Omental fat pad (tissue), 4 donors: Measurements from ENCODE around the gene NEK7. TPM values are rescaled to one million over a fixed set of nuclear protein-coding genes. Genes with fewer than 3 reads are reported as not detected.

Experiments used
- ATAC-seq: fragments of 150-250 bp; one replicate; pipeline ENCODE4 v1.9.1; 2016; ENCODE audit warnings: mild to moderate bottlenecking, moderate library complexity; ENCODE audit not compliant: low FRiP score
- DNase-seq: peaks from one replicate; pipeline ENCODE4 v3.0.0-alpha.2; 2019; ENCODE audit warnings: low spot score
- total RNA-seq, 4 donors: library from RNA; depleted of rRNA; stranded (reverse); fragments of >200 nt; gene quantifications; one replicate each; pipeline ENCODE4 v1.1.0, GENCODE V29; 2016
- TF ChIP-seq, protein P1 (sequence below), 3 donors: fragments of 450-650 bp; IDR thresholded peaks; one replicate each; pipeline ENCODE4 v1.5.1; 2016 to 2017; ENCODE audit warnings: antibody characterized with exemption in 3 of 3, mild to moderate bottlenecking in 3 of 3, moderate library complexity in 2 of 3

Gene NEK7
- total RNA-seq, 4 donors from 2014 or later = 75.0 to 115 (median 89.9) TPM

DNA sequence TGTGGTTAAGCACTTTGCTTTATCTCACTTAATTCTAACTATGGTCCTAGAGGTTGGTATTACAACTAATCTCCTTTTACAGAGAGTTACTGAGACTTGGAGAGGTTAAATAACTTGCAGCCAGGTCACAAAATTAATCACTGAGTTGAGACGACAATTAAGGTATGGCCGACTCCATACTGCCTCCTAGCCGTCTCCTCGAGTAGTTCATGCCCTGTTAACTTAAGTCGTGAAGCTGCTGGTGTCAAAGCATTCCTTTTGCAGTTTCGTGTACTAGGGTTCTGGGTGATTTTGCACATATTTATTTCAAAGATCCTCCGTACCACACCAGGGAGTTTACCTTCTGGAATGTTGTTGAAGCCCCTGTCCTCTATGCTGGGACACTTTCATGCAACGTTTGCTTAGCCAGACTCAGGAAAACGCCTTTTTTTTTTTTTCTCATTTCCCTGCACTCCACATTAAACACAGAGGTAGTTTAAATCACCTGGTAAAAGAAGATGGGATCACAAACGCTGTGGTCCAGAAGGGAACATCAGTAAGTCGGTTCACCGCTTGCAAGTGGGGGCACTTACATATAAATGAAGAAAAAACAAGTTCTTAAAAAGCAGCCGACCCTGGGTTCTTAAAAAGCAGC lies 570 bp upstream of the NEK7 start:
- DNase-seq (peak; percentile 58), ATAC-seq (peak; percentile 21)
- TF ChIP-seq, protein P1, sequence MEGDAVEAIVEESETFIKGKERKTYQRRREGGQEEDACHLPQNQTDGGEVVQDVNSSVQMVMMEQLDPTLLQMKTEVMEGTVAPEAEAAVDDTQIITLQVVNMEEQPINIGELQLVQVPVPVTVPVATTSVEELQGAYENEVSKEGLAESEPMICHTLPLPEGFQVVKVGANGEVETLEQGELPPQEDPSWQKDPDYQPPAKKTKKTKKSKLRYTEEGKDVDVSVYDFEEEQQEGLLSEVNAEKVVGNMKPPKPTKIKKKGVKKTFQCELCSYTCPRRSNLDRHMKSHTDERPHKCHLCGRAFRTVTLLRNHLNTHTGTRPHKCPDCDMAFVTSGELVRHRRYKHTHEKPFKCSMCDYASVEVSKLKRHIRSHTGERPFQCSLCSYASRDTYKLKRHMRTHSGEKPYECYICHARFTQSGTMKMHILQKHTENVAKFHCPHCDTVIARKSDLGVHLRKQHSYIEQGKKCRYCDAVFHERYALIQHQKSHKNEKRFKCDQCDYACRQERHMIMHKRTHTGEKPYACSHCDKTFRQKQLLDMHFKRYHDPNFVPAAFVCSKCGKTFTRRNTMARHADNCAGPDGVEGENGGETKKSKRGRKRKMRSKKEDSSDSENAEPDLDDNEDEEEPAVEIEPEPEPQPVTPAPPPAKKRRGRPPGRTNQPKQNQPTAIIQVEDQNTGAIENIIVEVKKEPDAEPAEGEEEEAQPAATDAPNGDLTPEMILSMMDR (IDR thresholded peaks at IDR 0.05) = no peak

DNA sequence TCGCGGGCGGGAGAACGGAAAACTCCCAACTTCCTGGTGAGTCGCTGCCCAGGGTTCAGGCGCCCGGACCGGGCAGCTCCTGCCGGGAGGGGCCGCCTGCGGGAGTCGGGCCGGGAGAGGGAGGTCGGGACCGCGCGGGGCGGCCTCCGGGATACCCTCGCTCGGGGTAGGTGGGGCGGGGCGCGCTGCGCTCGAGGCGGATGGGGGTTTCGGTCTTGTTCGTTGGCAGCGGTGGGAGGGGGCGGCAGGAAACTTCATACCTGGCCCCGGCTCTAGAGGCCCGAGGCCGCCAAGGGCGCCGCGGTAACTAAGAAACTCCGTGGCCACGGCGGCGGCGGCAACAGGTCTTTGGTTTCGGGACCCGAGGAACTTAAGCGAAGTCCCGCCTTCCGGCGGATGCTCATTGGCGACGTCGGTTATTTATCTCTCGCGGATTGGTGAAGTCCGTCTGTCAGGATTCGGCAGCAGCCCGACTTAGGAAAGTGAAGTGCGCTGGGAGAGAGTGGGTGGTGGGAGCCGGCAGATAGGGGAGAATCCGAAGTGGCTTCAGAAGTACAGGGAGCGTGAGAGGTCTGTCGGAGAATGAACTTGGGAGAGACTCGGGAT lies 546 bp downstream of the NEK7 start:
- DNase-seq = peak; percentile 52
- TF ChIP-seq, protein P1 (IDR thresholded peaks at IDR 0.05) = no peak
- ATAC-seq = peak; percentile 79

DNA sequence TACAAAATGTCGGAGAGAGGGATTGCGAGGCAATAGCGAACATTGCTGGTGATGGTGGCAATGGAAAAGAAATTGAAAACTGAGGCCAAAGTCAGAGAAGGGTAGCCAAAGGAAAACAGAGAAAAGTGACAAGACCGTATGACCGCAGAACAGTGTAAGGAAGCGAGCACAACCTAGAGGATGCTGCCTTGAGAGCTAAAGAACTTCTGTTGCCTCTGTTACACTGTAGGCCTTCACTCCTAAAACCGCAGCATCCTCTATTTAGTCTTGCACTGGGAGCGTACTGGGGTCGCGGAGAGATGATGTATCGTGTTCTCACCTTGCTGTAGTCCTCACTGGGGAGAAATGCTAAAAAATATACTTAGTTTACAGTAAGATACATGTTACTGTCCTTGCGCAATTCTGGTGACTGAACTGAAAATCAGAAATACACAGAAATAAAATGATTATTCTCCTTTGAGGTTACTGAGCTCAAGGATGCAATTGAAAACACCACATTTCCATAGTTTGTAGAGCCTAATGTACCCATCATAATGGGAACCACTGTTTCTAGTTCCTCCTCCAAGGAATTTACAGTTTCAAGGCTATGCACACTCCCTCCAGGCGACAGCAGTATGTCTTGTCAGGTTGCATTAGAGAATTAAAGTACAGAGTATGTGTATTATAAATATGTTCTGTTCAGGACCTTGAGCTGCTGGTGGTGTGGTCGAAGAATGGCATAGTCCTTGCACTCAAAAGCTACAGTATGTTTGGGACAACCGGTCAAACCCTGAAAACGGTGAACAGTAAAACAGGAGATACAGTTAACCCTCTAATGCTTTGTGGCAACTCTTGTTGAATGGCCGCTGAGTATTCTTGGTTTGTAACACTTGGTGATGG lies 1.3 kb downstream of the NEK7 start:
- DNase-seq (no peak), ATAC-seq (no peak)
- TF ChIP-seq, protein P1 (IDR thresholded peaks at IDR 0.05) = no peak

DNA sequence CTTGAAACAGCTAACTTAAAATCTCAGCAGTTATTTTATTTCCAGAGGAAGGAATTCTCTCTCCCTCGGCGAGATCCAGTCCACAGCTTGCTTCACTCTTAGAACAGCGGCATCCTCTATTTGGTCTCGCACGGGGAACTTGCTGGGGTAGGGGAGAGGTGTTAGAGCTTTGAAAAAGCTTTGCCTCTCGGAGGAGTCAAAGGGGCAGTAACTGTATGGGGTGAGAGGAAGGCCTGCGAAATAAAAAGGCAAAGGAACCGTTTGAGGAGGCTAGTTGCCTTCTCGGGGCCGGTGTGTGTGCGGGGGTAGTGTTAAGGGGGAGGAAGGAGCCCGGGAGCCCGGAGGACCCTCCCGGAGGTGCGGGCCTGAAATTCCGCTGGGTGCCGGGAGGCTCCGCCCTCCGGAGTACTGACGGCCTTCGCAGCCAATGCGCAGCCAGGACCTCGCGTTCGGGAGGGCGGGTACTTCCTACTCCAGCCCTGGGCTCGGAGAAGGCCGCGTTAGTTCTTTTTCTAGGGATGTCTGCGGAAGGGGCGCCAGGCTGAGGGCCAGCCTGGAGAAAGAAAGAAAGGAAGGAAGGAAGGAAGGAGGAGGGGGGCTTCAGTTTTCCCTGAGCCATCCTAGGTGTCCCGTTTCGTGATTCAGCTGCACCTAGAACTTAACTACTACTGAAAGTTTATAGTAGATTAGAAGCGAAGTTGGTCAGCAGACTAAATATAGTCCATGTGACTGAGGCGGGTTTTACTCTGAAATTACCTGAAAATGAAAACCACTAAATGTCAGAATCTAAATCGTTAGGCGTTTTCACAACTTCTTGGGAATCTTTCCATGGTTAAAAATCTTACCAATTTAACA lies 2.2 kb downstream of the NEK7 start:
- ATAC-seq (peak; percentile 86), DNase-seq (peak; percentile 74)
- TF ChIP-seq, protein P1 (IDR thresholded peaks at IDR 0.05) = no peak

DNA sequence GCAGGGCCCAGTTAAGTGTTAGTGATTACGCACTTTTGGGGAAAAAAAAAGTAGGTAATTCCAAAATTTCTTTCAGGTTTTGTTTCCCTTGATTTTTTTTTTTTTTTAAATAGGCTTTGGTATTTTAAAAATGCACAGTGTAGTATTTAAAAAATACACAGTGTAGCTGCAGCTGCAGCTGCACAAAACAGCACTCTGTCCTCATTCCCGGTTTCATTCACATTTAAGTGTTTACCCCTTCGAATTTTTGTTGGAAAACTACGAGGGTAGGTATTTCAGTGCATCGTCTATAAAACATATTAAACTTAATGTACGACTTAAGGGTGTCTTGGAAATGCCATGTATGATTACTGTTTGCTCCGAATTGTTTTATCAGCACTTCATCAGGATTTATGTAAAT lies 3.4 kb downstream of the NEK7 start:
- DNase-seq (no peak), ATAC-seq (no peak)
- TF ChIP-seq, protein P1 (IDR thresholded peaks at IDR 0.05) = no peak

DNA sequence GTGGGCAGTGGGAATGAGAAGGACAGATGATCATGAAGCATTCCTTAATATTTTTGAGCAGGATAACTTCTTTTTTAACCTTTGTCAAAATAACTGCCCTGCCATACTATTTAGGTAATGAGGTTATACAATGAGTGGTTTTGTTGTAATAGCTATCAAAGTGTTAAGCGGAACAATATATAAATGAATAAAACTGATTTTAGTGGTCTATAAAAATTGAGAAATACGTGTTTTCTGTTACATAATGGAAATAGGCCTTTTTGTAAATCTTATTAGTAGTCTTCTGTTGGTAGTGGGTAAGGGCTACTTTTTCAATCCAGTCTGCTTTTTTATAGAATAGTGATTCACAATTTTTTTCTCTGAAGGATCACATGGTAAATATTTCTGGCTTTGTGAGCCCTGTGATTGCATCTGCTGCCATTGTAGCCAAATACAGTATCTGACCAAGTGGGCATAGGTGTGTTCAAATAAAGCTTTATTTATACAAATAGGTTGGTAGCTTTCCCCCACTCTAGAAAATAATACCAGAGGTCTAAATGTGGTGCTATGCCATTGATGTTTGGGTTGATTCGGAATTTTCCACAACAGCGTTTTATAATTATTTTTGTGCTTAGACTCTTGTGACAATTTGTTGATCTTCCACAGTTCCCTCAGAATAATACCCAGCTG lies 4.3 kb downstream of the NEK7 start:
- DNase-seq (no peak), ATAC-seq (no peak)
- TF ChIP-seq, protein P1 (IDR thresholded peaks at IDR 0.05) = no peak
